Endometrial microvascular endothelial cells (primary cell): ENCODE results near the gene PLCG2. TPM values are rescaled to one million over a fixed set of nuclear protein-coding genes. Genes with fewer than 3 reads are reported as not detected.
"Not testable (repeated sequence)": the region's sequence is repeated elsewhere in the genome, so short reads cannot be mapped to it uniquely, and the experiment has no call there.

Source experiments
- in situ Hi-C: cut with HindIII; loops from 2 replicates; pipeline ENCODE4 v1.10.0; 2017; ENCODE audit warnings: low sequenced_read_pairs, low pct_unique_long_range_greater_than_20kb; ENCODE audit errors: inconsistent ontology term
- total RNA-seq: library from RNA; depleted of rRNA; stranded (reverse); fragments of >200 nt; gene quantifications from one replicate; pipeline ENCODE4 v1.2.3, GENCODE V29; 2015; ENCODE audit errors: inconsistent ontology term

PLCG2 gene
- total RNA-seq, 1 donor from 2014 or later, result 32.1 TPM

DNA sequence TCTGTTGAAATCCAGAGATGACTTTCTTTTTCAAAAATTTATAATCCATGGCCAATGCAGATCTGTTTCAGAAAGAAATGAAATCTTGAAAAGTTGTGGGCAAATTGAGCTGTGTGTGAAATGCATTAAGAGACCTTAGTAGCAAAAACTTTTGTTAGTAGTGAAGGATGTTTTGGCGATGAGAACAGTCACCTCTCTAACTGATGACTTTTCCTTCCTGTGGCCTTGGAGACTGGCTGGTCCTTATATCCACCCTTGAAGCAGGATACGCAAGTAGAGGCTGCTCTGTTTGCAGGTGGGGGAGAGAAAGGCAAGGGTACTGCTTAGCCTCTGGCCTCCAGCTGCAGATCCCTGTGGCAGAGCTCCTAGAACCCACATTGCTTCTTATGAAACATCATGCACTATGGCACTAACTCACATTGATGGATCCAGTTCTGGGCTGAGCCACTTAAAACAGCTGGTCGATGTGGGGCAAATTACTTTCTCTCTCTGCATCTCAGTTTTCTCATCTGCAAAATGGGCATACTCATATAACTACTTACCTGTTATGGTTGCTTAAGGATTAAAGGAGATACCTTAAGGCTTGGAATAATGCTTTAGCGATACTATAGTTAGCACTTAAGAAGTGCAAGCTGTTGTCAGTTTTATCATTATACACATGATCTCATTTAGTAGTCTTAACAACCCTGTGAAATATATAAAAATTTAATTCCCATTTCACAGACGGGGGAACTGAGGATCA is 142.9 kb downstream of the PLCG2 start:
- in situ Hi-C loops, result no loop called here

DNA sequence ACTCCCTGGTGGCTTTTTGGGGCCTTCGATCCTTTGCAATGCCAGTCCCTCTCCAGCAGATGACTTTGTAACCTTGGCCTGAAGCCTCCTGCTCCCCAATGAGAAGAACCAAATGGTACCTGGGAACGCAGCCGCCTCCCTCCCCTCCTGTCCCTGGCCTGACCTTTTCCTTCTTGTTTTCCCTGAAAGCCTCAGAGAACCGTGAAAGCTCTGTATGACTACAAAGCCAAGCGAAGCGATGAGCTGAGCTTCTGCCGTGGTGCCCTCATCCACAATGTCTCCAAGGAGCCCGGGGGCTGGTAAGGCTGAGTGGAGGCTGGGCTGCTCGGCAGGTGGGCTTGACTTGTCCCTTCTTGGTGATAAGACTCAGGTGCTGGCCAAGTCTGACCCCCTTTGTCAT is 144.2 kb downstream of the PLCG2 start:
- in situ Hi-C loops, result no loop called here

DNA sequence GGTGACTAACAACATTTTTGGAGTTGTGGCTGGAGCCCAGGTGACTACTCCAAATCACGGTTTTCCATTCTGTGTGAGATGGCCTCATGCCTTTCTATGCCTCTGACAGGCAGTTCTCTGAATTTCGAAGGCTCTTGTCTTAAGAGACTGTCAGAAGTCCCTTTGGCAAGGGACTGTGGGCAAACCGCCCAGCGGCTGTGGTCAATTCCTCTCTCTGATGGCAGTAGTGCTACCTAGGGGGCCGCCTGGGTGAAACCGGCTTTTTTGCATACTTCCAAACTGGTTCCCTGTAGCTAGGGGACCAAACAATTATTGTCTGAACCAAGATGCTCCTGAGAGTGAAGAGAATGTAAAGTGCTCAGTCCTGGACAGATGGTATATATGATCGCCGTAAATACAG is 145.9 kb downstream of the PLCG2 start:
- in situ Hi-C loops, result no loop called here

DNA sequence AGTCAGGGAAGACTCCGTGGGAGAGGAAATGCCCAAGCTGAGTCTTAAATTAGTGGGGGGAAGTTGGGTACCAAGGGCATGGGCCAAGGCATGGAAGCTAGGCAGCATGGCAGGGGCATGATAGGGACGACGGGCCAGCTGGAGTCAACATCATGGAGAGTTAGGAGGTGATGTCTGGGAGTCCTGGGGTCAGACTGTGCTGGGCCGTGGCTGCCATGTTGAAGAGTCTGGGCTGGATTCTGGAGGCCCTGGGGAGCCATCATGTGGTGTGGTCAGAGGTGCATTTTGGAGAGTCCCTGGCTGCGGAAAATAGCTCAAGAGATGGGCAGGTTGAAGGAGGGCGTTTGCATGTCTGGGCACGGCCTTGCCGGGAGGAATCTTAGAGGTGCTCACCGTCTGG is 146.9 kb downstream of the PLCG2 start:
- in situ Hi-C loops, result no loop called here

DNA sequence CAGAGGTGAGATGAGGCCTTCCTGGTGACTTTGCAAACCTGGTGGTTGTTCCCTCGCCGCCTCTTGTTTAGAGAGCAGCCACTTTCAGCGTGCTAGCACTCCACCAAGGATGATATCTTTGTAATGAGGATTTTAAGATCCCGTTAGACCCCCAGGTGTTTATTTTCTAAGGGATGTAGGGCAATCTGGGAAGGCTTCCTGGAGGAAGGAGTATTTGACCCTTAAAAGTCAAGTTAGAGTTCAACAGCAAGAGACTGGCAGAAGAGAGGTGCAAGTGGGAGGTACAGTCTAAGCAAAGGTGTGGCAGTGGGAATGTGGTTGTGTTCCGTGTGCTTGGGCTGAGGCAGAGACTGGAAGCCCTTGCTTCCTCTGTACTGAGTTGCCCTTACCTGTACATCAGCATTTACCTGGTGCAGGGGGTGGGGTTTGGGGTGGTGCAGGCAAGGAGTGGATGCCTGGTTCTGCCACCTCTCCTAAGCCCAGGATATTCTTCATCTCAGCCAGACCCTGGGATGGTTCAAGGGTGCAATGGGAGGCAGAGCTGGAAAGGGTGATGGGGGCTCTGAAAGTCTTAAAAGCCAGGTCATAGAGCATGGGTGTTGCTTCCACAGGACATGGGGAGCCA is 148.6 kb downstream of the PLCG2 start:
- in situ Hi-C loops, result no loop called here

DNA sequence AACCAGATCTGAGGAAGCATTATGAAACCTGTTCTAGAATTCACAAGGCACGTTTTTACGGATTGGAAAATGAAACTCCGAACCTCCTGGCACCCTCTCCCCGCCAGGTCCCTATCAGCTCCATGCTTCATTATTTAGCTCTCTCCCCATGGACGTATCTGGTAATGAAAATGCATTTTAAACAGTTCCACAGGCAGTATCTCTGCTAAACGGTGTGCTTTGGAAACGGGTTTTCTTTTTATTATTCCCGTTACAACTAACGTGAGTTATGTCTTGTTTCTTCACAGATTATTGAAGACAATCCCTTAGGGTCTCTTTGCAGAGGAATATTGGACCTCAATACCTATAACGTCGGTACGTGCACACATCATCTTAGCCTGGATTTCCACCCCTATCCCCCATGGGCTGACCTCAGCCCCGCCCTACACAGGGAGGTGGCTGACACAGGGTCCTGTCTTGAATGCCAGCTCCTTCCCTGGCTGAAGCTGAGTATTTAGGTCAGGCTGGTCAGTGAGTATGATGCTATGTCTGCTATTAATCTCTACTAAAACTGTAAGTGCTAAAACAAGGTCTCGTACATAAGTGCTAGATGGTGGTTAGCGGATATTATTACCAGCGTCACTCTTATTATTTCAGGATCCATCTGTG is 149.3 kb downstream of the PLCG2 start:
- in situ Hi-C loops, result no loop called here

DNA sequence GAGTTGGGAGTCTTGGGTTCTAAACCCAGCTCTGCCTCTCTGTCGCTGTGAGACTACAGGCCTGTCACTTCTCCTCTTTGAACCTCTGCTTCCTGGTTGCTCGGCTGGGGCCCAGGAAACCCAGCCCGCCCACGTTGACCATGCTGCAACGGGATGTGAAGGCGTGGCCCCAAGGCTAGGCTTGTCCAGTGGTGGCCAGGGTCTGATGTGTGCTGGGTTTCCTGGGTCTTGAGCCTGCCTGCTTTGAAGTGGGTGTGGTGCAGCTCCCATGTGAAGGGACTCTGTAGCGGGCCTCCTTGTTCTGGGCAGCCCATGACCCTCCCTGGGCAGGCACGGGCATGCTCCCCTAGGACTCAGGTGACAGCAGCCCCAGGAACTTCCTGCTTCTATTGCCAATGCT is 149.9 kb downstream of the PLCG2 start:
- in situ Hi-C loops, result no loop called here

DNA sequence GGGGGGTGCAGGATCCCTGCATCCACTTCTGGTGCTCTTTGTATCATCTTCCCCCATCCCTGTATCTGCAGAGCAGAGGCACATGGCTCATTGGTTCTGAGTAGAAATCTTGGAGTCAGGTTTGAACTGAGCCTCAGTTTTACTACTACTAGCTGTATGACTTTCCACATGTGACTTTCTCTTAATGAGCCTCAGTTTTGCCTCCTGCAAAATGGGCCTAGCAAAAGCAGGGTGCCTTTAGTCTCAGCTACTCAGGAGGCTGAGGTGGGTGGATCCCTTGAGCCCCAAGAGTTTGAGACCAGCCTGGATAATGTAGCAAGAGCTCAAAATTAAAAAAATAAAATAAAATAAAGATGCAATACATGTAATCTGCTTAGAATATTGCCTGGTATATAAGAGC is 150.8 kb downstream of the PLCG2 start:
- in situ Hi-C loops, result no loop called here

DNA sequence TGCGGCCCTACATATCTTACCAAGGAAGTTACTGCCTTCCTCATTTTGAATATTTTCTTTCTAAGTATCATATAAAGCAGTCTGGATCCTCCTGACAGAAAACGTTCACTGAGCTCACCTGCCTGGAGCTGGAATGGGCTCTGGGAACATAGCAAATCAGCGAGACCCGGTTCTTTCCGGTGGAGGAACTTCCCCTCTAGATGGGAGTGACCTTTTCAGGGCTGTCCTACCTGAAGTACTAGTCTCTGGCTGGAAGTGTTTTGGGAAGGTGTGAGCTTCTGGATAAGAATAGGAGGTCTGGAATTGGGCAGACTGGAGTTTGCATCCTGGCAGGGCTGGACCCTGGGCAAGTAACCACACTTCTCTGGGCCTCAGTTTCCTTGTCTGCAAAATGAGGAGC is 152.8 kb downstream of the PLCG2 start:
- in situ Hi-C loops, result no loop called here

DNA sequence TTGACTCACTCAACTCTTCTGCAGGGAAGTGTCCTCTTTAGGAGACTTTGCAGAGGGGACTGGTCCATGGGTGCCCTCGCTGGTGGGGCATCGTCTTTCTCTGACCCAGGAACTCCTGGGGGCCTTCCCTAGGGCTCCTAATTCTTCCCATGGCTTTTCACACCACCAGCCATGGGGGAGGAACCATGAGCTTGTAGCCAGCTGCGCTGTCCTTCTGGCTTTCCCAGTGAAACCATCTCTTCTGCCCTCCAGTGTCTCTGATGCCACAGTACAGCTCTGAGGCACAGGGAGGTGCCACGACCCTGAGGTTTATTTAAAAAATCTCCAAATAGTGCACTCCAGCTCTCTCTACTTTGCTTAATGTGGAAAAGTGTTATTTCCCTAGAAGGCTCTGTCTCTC is 153.6 kb downstream of the PLCG2 start:
- in situ Hi-C loops, result no loop called here

DNA sequence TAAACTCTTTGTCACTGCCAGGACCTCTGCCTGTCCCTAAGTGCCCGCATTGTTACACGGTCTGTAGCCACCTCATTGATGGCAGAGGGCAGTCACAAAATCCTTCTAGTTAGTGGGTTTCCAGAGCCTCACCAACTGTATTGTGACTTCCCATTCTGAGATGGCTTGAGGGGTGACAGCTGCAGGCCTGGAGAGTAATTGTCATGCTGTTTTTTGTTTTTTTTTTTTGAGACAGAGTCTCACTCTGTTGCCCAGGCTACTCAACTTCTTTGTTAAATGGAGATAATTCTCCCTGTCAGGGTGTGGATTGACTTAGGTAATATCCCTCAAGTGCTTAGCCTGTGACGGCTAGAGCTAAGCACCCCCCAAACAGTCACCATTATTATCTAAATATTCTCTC is 154.3 kb downstream of the PLCG2 start:
- in situ Hi-C loops, result no loop called here

DNA sequence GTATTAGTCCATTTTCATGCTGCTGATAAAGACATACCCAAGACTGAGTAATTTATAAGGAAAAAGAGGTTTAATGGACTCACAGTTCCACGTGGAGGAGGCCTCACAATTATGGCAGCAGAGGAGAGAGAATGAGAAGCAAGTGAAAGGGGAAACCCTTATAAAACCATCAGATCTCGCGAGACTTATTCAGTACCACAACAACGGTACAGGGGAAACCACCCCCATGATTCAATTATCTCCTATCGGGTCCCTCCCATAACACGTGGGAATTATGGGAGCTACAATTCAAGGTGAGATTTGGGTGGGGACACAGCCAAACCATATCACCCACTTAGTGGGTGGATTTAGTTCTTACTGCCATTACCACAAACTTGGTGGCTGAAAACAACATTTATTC is 155.6 kb downstream of the PLCG2 start:
- in situ Hi-C loops, result not testable (repeated sequence)

DNA sequence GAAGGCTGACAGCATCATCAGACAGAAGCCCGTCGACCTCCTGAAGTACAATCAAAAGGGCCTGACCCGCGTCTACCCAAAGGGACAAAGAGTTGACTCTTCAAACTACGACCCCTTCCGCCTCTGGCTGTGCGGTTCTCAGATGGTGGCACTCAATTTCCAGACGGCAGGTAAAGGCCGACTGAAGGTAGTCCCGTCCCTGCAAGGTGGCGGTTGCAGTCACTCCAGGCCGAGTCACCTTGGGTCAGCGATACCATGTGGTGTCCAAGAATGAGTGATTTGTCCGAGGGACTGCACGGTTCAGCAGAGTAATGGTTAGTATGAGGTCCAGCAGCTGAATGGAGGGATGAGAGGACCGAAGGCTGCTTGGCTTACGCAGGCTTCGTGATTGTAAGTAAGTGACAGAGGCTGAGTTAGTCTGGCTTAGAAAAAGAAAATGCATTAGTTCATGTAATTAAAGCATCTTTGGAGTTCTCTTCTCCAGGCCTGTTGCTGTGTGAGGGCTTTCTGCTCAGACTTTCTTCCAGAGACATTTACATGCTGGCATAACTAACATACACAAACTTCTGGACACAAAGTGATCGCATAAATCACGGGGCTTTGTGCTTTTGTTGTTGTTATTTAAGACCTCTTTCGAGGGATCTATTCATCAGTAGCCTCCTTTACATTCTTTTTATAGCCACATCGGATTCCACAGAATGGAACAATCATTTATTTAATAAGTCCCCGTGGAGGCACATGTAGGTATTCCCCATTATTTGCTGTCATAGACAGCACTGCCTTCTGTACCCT is 157.3 kb downstream of the PLCG2 start:
- in situ Hi-C loops, result no loop called here

DNA sequence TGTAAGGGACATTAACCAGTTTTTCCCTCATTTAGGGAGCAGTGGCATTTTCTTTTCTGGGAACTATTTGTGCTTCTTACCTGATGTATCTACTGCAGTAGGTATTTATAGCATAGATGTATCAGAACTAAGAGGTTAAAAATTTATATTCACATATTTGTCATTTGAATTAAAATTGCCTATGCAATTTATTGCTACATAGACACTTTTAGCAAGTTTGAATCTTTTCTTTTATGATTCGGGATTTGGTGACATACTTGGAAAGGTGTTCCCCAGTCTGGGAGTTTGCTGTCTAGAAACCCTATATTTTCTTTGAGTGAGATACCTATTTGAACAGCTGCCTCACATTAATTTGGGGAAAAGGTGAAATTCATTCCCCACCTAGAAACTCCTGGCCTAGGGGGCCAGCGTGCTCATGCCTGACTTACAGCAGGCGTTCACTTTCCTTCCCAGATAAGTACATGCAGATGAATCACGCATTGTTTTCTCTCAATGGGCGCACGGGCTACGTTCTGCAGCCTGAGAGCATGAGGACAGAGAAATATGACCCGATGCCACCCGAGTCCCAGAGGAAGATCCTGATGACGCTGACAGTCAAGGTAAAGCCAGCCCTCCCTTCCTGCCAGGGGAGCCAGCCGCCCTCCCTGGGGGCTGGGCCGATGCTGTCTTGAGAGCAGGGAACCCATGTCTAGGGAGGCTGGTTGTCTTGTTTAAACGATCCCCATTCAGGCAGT is 158.4 kb downstream of the PLCG2 start:
- in situ Hi-C loops, result no loop called here

DNA sequence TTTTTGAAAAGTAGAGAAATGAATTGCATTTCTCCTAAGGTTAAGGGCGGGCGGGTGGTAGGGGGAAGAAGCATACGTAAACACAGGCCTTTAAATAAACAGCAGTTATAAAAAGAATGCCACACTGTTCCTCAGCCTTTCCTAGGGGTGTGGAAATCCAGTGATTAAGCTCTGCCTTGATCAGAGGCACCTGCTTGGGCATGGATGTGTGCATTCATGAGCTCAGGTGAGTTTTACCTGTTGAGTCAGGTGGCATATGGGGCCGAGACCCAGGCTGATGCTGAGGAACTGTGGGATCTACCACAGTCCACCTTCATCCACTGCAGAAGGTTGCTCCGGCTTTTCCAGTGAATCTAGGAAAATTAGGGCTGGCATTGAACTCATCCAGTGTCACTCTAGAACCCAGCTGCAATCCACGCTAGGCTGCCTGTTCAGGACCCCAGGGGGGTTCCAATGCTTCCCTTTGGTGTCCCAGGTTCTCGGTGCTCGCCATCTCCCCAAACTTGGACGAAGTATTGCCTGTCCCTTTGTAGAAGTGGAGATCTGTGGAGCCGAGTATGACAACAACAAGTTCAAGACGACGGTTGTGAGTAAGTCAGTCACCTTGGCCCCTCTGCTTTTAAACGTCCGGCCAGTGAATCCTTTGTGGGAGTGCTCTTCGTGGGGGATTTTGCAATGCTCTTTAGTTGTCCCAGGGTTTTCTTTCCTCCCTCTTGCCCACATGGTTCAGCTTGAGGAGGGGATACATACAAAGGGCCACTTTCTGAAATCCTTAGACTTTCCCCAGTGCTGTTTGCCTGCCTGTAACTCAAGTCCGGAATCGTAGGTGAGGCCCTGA is 159.5 kb downstream of the PLCG2 start:
- in situ Hi-C loops, result no loop called here

DNA sequence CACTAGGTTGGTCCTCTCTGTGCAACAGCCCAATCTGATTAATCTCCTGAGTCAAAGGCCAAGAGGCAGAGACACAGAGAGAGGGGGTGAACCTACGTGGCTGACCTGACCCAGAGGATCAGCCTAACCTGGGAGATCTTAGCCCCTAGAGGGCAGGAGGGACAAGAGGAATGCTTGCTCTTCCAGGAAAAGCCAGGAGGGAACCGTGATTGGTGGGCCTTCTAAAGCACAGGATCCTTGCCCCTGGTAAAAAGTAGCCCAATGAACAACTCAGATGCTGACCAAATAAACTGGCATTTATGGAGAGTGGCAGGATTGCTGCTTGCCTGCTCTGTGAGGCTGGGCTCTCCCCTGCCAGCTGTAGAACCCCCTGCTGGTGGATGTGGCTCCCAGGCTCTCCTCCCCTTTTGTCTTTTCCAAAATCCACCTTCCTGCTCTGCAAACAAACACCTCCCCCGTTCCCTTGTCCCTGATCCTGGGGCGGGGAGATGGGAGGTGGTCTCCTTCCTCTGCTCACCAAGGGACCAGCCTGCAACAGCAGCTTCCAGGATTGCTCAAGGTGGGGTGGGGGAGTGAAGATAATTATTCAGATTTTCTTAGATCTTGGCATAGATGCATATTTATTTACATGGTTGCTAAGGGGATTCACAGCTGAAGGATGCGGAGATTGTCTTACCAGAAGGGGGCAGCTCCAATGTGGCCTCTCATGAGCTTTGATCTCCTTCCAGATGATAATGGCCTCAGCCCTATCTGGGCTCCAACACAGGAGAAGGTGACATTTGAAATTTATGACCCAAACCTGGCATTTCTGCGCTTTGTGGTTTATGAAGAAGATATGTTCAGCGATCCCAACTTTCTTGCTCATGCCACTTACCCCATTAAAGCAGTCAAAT is 160.3 kb downstream of the PLCG2 start:
- in situ Hi-C loops, result no loop called here
